GM12874 (cell line): ENCODE measurements around the gene NME8.
A peak's percentile ranks its signal among the peaks of the same experiment; 100 is the strongest.

Experiments used
- TF ChIP-seq, protein P1 (sequence below): IDR thresholded peaks from 2 replicates; pipeline ENCODE4 v1.5.1; 2011; ENCODE audit warnings: low read depth, mild to moderate bottlenecking, control low read depth, low read length, moderate library complexity; ENCODE audit not compliant: insufficient read depth

The NME8 gene

GRCh38 chr7:37822946-37823345 lies 25.5 kb upstream of the NME8 start:
- TF ChIP-seq, protein P1, sequence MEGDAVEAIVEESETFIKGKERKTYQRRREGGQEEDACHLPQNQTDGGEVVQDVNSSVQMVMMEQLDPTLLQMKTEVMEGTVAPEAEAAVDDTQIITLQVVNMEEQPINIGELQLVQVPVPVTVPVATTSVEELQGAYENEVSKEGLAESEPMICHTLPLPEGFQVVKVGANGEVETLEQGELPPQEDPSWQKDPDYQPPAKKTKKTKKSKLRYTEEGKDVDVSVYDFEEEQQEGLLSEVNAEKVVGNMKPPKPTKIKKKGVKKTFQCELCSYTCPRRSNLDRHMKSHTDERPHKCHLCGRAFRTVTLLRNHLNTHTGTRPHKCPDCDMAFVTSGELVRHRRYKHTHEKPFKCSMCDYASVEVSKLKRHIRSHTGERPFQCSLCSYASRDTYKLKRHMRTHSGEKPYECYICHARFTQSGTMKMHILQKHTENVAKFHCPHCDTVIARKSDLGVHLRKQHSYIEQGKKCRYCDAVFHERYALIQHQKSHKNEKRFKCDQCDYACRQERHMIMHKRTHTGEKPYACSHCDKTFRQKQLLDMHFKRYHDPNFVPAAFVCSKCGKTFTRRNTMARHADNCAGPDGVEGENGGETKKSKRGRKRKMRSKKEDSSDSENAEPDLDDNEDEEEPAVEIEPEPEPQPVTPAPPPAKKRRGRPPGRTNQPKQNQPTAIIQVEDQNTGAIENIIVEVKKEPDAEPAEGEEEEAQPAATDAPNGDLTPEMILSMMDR = no peak

DNA sequence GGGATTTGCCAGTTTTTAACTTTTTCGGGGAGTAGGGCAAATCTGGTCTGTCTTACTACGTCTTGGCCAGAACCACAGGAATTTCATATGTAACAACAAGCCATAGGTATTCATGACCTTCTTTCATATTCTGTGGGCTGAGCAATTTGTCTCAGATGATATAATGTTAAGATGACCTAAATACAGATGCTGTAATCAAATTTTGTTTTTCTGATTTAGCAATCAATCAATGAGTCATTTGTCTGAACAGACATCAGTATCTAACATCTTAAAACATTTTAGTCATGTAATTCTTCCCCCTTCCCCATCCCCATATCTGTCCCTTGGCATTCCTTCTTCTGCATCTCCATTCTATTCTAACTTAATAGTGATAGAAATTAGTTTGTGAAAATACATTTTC lies 24.8 kb upstream of the NME8 start:
- TF ChIP-seq, protein P1 = no peak

GRCh38 chr7:37825038-37825437 lies 23.4 kb upstream of the NME8 start:
- TF ChIP-seq, protein P1 = no peak

DNA sequence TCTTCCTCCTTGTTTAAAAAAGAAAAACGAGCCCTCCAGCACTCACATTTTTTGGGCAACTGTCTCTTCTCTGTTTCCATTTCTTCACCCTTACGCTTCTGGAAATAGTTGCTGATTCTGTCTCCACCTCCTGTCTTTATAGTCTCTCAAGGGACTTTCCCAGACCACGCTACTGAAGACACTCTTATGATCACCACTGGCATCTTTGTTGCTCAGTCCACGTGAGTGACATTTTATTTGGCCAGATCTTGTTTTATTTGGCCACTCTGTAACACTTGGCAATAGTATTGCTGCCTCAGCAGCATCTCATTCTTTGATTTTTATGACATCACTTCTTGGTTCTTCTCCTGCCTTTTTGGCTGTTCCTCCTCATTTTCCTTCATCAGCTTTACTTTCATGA lies 21.6 kb upstream of the NME8 start:
- TF ChIP-seq, protein P1 = no peak

GRCh38 chr7:37831244-37831643 lies 17.2 kb upstream of the NME8 start:
- TF ChIP-seq, protein P1 = no peak

- TF ChIP-seq, protein P1 = peak; percentile 72
These were observed 16.2 kb upstream of the NME8 start for GRCh38 chr7:37832194-37832593.

- TF ChIP-seq, protein P1 = peak; percentile 46; the same call in 1 of the 2 replicates
These were observed 15.1 kb upstream of the NME8 start for GRCh38 chr7:37833107-37833817.
